HEK293 (cell line): ENCODE results near the gene MTMR3.

Source experiments
- CTCF ChIA-PET: fragments of 350-600 bp; formaldehyde crosslinking; extraction: SDS; loops from one replicate; lab custom pipeline; 2021; ENCODE audit warnings: antibody characterized with exemption; lab: Yijun Ruan, JAX
- POLR2A ChIA-PET: fragments of 300-600 bp; formaldehyde crosslinking; extraction: SDS; loops from one replicate; lab custom pipeline; 2020; ENCODE audit warnings: antibody characterized with exemption, inconsistent platforms; lab: Yijun Ruan, JAX
- H3K27ac ChIP-seq: fragments of 200-500 bp; sonication (Bioruptor generic); 2 replicates; pipeline ENCODE4 v1.5.1; 2014; ENCODE audit warnings: low read depth, low read length, control low read depth, inconsistent platforms; ENCODE audit errors: extremely low read depth
- H3K36me3 ChIP-seq, 2 experiments: fragments of 200-500 bp in 1 of 2; sonication (Bioruptor generic) in 1 of 2; 1 replicate in 1 of 2; 2 replicates in 1 of 2; pipeline ENCODE4 v1.5.1; 2014 to 2017; ENCODE audit warnings: inconsistent platforms in 2 of 2, low read length in 2 of 2; ENCODE audit not compliant: control insufficient read depth in 2 of 2, insufficient read depth in 1 of 2
- H3K4me1 ChIP-seq: fragments of 200-500 bp; sonication (Bioruptor generic); 2 replicates; pipeline ENCODE4 v1.5.1; 2014; ENCODE audit warnings: mild to moderate bottlenecking, low read length, inconsistent platforms; ENCODE audit not compliant: control insufficient read depth, insufficient read depth
- H3K4me3 ChIP-seq: 2 replicates; pipeline ENCODE4 v1.5.1; 2011; ENCODE audit warnings: low read depth, mild to moderate bottlenecking, control low read depth, low read length, moderate library complexity
- H3K9me3 ChIP-seq: fragments of 200-500 bp; sonication (Bioruptor generic); 2 replicates; pipeline ENCODE4 v1.5.1; 2014; ENCODE audit warnings: low read depth, low read length, inconsistent platforms; ENCODE audit not compliant: control insufficient read depth, insufficient read depth
- GLI2 ChIP-seq: fragments of 450-650 bp; formaldehyde crosslinking; IDR thresholded peaks from 2 replicates; pipeline ENCODE4; 2017; ENCODE audit warnings: missing biosample characterization, missing genetic modification characterization, low read depth, borderline replicate concordance
- HOXD13 ChIP-seq: sonication (generic); formaldehyde crosslinking; IDR thresholded peaks from 2 replicates; pipeline ENCODE4 v1.8.0; 2022; ENCODE audit warnings: missing genetic modification reagents, borderline replicate concordance
- INSM2 ChIP-seq: fragments of 450-650 bp; formaldehyde crosslinking; IDR thresholded peaks from 2 replicates; pipeline ENCODE4 v1.5.1; 2016; ENCODE audit warnings: missing biosample characterization, missing genetic modification characterization
- KLF9 ChIP-seq: fragments of 450-650 bp; formaldehyde crosslinking; IDR thresholded peaks from 2 replicates; pipeline ENCODE4 v1.5.1; 2016; ENCODE audit warnings: missing biosample characterization, missing genetic modification characterization, low read depth
- MEIS1 ChIP-seq: sonication (generic); formaldehyde crosslinking; IDR thresholded peaks from 2 replicates; pipeline ENCODE4 v1.8.1; 2022; ENCODE audit warnings: missing genetic modification reagents, mild to moderate bottlenecking, borderline replicate concordance
- SETDB1 ChIP-seq: IDR thresholded peaks from one replicate; pipeline ENCODE4 v1.6.1; 2017; ENCODE audit warnings: mild to moderate bottlenecking, low read length, moderate library complexity, mixed read lengths; ENCODE audit not compliant: insufficient read length
- YY2 ChIP-seq: fragments of 450-650 bp; formaldehyde crosslinking; IDR thresholded peaks from 2 replicates; pipeline ENCODE4 v1.5.1; 2016; ENCODE audit warnings: missing biosample characterization, missing genetic modification characterization
- ZBTB48 ChIP-seq: fragments of 450-650 bp; formaldehyde crosslinking; IDR thresholded peaks from 2 replicates; pipeline ENCODE4 v1.5.1; 2016; ENCODE audit warnings: missing biosample characterization, missing genetic modification characterization
- ZFP37 ChIP-seq: fragments of 450-650 bp; formaldehyde crosslinking; IDR thresholded peaks from 2 replicates; pipeline ENCODE4 v1.5.1; 2016; ENCODE audit warnings: missing biosample characterization, missing genetic modification characterization
- ZFP69B ChIP-seq: fragments of 450-650 bp; formaldehyde crosslinking; IDR thresholded peaks from 2 replicates; pipeline ENCODE4 v1.5.1; 2016; ENCODE audit warnings: missing biosample characterization, missing genetic modification characterization
- ZIC2 ChIP-seq: fragments of 450-650 bp; formaldehyde crosslinking; IDR thresholded peaks from 2 replicates; pipeline ENCODE4 v1.5.1; 2016; ENCODE audit warnings: missing biosample characterization, missing genetic modification characterization
- ZNF155 ChIP-seq: fragments of 450-650 bp; formaldehyde crosslinking; IDR thresholded peaks from 2 replicates; pipeline ENCODE4 v1.5.1; 2016; ENCODE audit warnings: missing biosample characterization, missing genetic modification characterization
- ZNF18 ChIP-seq: fragments of 450-650 bp; formaldehyde crosslinking; IDR thresholded peaks from 2 replicates; pipeline ENCODE4 v1.5.1; 2016; ENCODE audit warnings: missing biosample characterization, missing genetic modification characterization
- ZNF311 ChIP-seq: fragments of 450-650 bp; formaldehyde crosslinking; IDR thresholded peaks from 2 replicates; pipeline ENCODE4 v1.5.1; 2017; ENCODE audit warnings: missing biosample characterization, missing genetic modification characterization, borderline replicate concordance
- ZNF423 ChIP-seq: fragments of 450-650 bp; formaldehyde crosslinking; IDR thresholded peaks from 2 replicates; pipeline ENCODE4 v1.5.1; 2016; ENCODE audit warnings: missing biosample characterization, missing genetic modification characterization
- ZNF426 ChIP-seq: fragments of 450-650 bp; formaldehyde crosslinking; IDR thresholded peaks from 2 replicates; pipeline ENCODE4 v1.5.1; 2017; ENCODE audit warnings: missing biosample characterization, missing genetic modification characterization, mild to moderate bottlenecking, inconsistent platforms, moderate library complexity
- ZNF521 ChIP-seq: fragments of 450-650 bp; formaldehyde crosslinking; IDR thresholded peaks from 2 replicates; pipeline ENCODE4 v1.5.1; 2017; ENCODE audit warnings: missing biosample characterization, mild to moderate bottlenecking, missing genetic modification characterization
- ZNF768 ChIP-seq: fragments of 450-650 bp; formaldehyde crosslinking; IDR thresholded peaks from 2 replicates; pipeline ENCODE4 v1.5.1; 2018; ENCODE audit warnings: missing biosample characterization, mild to moderate bottlenecking, missing genetic modification characterization
- ZNF777 ChIP-seq: fragments of 450-650 bp; formaldehyde crosslinking; IDR thresholded peaks from 2 replicates; pipeline ENCODE4 v1.5.1; 2017; ENCODE audit warnings: missing biosample characterization, missing genetic modification characterization, borderline replicate concordance
- ZNF791 ChIP-seq: fragments of 450-650 bp; formaldehyde crosslinking; IDR thresholded peaks from 2 replicates; pipeline ENCODE4 v1.5.1; 2016; ENCODE audit warnings: missing biosample characterization, missing genetic modification characterization
- ZNF792 ChIP-seq: fragments of 450-650 bp; formaldehyde crosslinking; IDR thresholded peaks from 2 replicates; pipeline ENCODE4 v1.5.1; 2016; ENCODE audit warnings: missing biosample characterization, missing genetic modification characterization
- ZSCAN30 ChIP-seq: fragments of 450-650 bp; IDR thresholded peaks from 2 replicates; pipeline ENCODE4 v1.5.1; 2018; ENCODE audit warnings: missing biosample characterization, mild to moderate bottlenecking, missing genetic modification characterization, moderate library complexity
- ZSCAN4 ChIP-seq: fragments of 450-650 bp; formaldehyde crosslinking; IDR thresholded peaks from 2 replicates; pipeline ENCODE4 v1.5.1; 2017; ENCODE audit warnings: missing biosample characterization, missing genetic modification characterization
- ZXDB ChIP-seq: fragments of 450-650 bp; formaldehyde crosslinking; IDR thresholded peaks from 2 replicates; pipeline ENCODE4 v1.5.1; 2016; ENCODE audit warnings: missing biosample characterization, missing genetic modification characterization

The MTMR3 gene

GRCh38 chr22:30033137-30033536, 150.2 kb downstream of the MTMR3 start (continued):
- TF ChIP-seq ZNF18 (tag by site-specific recombination) = no peak
- TF ChIP-seq ZNF768 = no peak
- no peak for TF ChIP-seq ZXDB (tag by site-specific recombination)
- TF ChIP-seq ZFP37 = no peak
- no peak for TF ChIP-seq ZNF777 (tag by site-specific recombination)
- TF ChIP-seq ZFP69B = no peak
- TF ChIP-seq ZBTB48 (tag by site-specific recombination) = no peak
- no peak for TF ChIP-seq INSM2 (tag by site-specific recombination)
- no peak for TF ChIP-seq ZNF791 (tag by site-specific recombination)

GRCh38 chr22:30033901-30034300, 150.9 kb downstream of the MTMR3 start:
- H3K4me3 ChIP-seq = no peak overlapping the region
- ChIA-PET POLR2A (interaction anchor here (0.6 to 0.7 kb wide), 2 partner anchors 38 to 440 kb away, joined by 3 to 5 read pairs; no protein-coding TSS in a partner anchor), CTCF (interaction anchor here (1.0 to 1.2 kb wide), 2 partner anchors 21 to 55 kb away, joined by 3 to 4 read pairs; no protein-coding TSS in a partner anchor)
- peaks cover 0 to 7% of the 10 kb centered on the region in 2 experiments; a peak in 2 of 3 replicates for H3K36me3 ChIP-seq
- no peak overlapping the region for H3K27ac ChIP-seq
- no peaks in the 10 kb centered on the region for H3K9me3 ChIP-seq
- TF ChIP-seq ZNF426 (tag by site-specific recombination) (no peak), SETDB1 (no peak), YY2 (tag by site-specific recombination) (no peak), ZNF423 (tag by site-specific recombination) (no peak), ZNF311 (tag by site-specific recombination) (no peak), GLI2 (tag by site-specific recombination) (no peak), ZFP69B (no peak), MEIS1 (CRISPR knock-in tag) (no peak), ZIC2 (no peak), HOXD13 (CRISPR knock-in tag) (no peak), ZNF792 (tag by site-specific recombination) (no peak), ZSCAN30 (tag by site-specific recombination) (no peak), ZNF521 (no peak), ZNF155 (no peak), KLF9 (no peak), ZSCAN4 (tag by site-specific recombination) (no peak), ZXDB (tag by site-specific recombination) (no peak)
- no peaks in the 10 kb centered on the region; the same call in 1 of the 2 replicates for H3K4me1 ChIP-seq
